Activated naive CD8-positive, alpha-beta T cell treated with anti-CD3 and anti-CD28 coated beads, Interleukin-2, amount 50 U/mL, for 24 hours (primary cell): ENCODE measurements around the gene SLC12A7.

ENCODE experiments used
- ATAC-seq: fragments of 150-1000 bp; cut with Tn5 transposase; one replicate; pipeline ENCODE4 v1.10.0; 2021
- DNase-seq: peaks from one replicate; pipeline ENCODE4 v3.0.0; 2021
- H3K27ac Mint-ChIP-seq: one replicate; pipeline ENCODE4 v1.8.0; 2021; ENCODE audit warnings: mild to moderate bottlenecking, mixed read lengths
- H3K27me3 Mint-ChIP-seq: one replicate; pipeline ENCODE4 v1.8.0; 2021; ENCODE audit warnings: mixed read lengths
- H3K36me3 Mint-ChIP-seq: one replicate; pipeline ENCODE4 v1.8.0; 2021; ENCODE audit warnings: low read depth, mixed read lengths
- H3K4me1 Mint-ChIP-seq: one replicate; pipeline ENCODE4 v1.8.0; 2021; ENCODE audit warnings: mixed read lengths
- H3K4me3 Mint-ChIP-seq: one replicate; pipeline ENCODE4 v1.8.0; 2021; ENCODE audit warnings: mild to moderate bottlenecking, moderate library complexity, mixed read lengths
- H3K9me3 Mint-ChIP-seq: one replicate; pipeline ENCODE4 v1.8.0; 2021; ENCODE audit warnings: mixed read lengths

The SLC12A7 gene

DNA sequence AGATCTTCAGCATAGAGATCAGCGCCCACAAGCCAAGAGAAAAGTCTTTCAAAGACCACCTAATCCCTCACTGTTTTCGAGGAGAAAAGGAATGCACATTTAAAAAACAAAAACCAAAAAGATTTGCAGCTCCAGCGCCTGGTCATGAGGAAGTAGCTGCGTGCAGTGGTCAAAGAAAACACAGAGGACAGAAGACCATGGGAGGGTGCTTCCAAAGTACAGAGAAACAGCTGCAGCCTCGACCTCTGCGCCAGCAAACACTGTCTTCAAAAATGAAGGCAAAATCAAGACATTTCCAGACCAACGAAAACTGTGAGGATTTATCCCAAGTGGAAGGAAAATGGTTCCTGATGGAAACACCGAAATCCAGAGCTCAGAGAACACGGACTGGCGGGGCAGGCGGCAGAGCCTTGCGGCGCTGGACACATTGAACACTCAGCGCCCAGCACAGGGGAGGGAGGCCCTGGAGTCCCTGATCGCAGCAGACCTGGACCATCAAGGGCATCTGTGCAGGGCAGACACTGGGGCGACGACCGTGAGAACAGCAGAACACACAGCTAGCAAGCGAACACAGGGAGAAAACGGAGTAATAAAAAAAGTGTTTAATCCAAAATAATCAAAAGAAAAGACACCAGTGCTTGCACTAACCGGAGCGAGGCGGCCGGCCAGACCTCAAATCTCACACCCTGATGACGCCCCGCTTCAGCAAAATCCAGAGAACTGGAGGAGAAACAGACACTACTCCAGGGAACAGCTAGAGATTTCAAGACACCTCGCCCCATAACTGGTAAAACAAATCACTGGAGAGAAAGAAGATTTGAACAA lies 12.6 kb upstream of the SLC12A7 start:
- Mint-ChIP-seq H3K4me1 (no peaks in the 10 kb centered on the region), H3K4me3 (no peak overlapping the region), H3K27me3 (no peaks in the 10 kb centered on the region), H3K9me3 (no peaks in the 10 kb centered on the region), H3K27ac (no peak overlapping the region), H3K36me3 (no peaks in the 10 kb centered on the region)
- ATAC-seq (no peak), DNase-seq (no peak)

DNA sequence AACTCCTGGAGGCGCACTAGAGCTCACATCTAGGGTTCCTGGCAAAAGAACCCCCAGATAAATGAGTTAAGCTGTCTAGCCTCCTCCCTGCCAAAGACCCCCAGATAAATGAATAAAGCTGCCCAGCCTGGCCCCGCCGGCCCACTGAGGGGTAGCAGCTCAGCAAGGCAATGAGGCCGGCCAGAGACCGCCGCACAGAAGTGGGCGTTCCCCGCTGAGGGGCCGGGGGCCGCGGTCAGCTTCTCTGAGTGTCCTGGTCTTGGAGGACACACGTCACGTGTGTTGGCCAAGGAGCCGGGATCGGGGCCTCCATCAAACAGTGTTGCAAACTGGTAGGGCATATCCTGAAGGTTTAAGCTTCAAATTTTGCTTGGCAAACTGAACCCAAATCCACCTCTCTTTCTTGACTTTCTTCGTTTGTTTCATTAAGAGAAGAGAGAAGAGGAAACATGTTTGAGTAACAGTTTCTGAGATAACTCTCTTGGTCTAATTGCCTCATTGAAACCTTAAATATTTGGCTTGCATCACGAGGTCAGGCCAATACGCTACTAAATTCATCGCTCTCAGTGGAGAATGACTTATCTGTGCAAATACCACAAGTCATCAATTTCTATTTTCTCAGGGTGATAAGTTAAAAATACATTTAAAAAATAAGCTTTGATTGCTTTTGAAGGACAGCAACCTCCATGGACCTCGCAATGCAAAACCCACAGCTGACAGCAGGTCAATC lies 11.7 kb upstream of the SLC12A7 start:
- H3K4me1 Mint-ChIP-seq, result no peaks in the 10 kb centered on the region
- H3K27me3 Mint-ChIP-seq, result no peaks in the 10 kb centered on the region
- DNase-seq (no peak), ATAC-seq (no peak)
- H3K27ac Mint-ChIP-seq, result no peak overlapping the region
- no peaks in the 10 kb centered on the region for H3K9me3 Mint-ChIP-seq
- no peak overlapping the region for H3K4me3 Mint-ChIP-seq
- no peaks in the 10 kb centered on the region for H3K36me3 Mint-ChIP-seq

DNA sequence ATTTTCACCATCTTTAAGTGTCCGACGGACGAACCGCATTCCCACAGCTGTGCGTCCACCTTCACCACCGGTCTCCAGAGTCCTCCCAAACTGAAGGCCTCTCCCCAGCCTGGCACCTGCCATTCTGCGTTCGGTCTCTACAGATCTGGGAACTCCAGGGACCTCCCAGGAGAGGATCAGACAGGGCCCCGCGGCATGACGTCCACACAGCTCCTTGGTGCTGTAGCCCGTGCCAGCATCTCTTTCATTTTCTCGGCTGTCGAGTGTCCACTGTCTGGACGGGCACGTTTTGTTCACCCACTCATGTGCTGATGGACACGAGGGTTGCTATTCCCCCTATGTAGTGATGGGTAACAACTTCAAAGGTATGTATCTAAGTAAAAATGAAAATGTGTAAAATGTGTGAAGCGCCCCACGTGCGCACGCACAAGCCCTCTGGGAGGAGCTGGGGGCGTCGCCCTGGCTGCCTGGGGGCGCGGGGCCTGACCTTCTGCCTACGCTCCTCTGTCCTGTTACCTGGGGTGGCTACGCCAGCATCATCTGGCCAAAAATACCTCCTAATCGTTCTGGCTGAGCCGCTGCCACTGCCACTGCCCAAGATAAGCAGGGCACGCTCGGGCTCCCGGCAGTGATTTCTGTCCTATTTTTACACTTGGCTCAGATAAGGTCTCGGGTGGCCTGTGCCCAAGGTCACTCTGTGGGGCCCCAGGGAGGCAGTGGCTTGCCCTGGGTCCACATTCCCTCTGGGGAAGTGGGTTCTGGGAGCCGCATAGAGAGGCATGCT lies 10.8 kb upstream of the SLC12A7 start:
- H3K4me3 Mint-ChIP-seq, result no peak overlapping the region
- H3K36me3 Mint-ChIP-seq, result no peaks in the 10 kb centered on the region
- DNase-seq (no peak), ATAC-seq (no peak)
- no peaks in the 10 kb centered on the region for H3K9me3 Mint-ChIP-seq
- no peak overlapping the region for H3K27ac Mint-ChIP-seq
- H3K27me3 Mint-ChIP-seq, result no peaks in the 10 kb centered on the region
- H3K4me1 Mint-ChIP-seq, result peaks cover 5% of the 10 kb centered on the region

DNA sequence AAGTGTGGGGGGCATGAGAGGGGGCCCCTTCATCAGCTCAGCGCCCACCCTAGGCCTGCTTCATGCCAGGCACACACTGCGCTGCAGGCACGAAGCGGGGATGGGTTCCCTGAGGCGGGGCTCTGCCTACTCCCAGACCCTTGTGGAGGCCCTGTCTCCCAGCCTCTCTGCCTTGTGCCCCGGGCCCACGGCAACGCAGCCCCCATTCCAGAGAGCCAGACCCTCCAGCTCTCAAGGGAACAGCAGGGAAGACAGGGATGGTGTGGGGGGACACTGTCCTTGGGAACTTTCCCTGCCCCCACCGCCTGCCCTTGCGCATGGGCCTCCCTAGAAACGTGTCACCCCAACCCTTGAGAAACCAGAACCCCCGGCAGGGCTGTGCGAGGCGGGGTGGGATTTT lies 10.0 kb upstream of the SLC12A7 start:
- DNase-seq (no peak), ATAC-seq (no peak)
- Mint-ChIP-seq H3K27me3 (no peaks in the 10 kb centered on the region), H3K27ac (no peak overlapping the region), H3K36me3 (no peaks in the 10 kb centered on the region), H3K4me1 (peaks cover 6% of the 10 kb centered on the region), H3K9me3 (no peaks in the 10 kb centered on the region), H3K4me3 (no peak overlapping the region)

DNA sequence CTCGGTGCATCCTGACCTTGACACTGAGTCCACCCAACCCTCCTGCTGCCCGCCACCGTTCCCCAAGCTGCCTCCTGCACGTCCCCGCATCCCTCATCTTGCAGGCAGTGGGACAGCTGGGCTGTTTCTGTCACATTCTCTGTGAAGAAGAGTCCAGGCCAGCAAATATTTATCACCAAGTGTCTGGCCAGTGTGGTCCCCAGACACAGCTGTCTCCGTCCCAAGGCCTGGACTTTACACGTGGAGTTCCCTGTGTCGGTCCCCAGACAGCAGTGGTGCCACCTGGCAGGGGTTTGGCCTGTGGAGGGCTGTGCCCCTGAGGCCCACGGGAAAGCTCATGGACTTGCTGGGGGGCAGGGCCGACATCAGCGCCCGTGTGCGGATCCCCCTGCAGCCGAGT lies 9.2 kb upstream of the SLC12A7 start:
- H3K9me3 Mint-ChIP-seq, result no peaks in the 10 kb centered on the region
- ATAC-seq (no peak), DNase-seq (no peak)
- H3K27me3 Mint-ChIP-seq, result no peaks in the 10 kb centered on the region
- H3K36me3 Mint-ChIP-seq, result no peaks in the 10 kb centered on the region
- H3K27ac Mint-ChIP-seq, result no peak overlapping the region
- H3K4me1 Mint-ChIP-seq, result peaks cover 6% of the 10 kb centered on the region
- no peak overlapping the region for H3K4me3 Mint-ChIP-seq

DNA sequence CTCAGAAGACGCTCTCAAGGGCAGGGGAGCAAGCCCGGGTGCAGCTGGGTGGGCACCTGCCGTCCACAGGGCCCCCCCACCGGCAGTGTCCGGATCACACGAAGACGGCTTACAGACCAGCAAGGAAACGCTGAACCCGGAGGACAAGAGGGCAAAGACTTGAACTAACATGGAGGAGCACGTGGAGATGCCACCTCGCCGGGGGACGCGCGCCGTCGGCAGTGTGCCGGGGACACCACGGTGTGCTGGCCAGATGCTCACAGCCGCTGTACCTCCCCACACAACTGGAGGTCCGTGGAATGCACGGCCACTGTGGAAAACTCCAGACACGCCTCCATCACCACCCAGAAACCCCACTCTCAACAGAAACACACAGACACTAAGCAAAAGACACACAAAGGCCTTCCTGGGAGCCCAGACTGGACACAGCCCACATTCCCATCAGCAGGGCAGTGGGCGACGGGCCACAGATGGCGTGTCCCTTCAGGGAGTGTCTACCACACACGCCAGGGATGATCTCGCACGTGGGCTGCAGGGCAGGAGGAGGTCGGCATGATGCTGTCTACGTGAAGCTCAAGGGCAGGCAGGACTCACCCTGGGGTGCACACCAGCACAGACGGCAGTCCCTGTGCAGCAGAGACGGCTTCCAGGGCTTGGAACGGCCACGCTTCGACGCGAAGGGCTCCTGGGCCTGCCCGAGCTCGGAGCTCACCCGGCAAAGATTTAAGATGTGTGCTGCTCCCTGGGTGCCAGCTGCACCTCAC lies 8.6 kb upstream of the SLC12A7 start:
- DNase-seq, result no peak
- no peak for ATAC-seq
- H3K4me3 Mint-ChIP-seq, result no peak overlapping the region
- H3K9me3 Mint-ChIP-seq, result no peaks in the 10 kb centered on the region
- no peaks in the 10 kb centered on the region for H3K36me3 Mint-ChIP-seq
- peaks cover 6% of the 10 kb centered on the region for H3K4me1 Mint-ChIP-seq
- no peaks in the 10 kb centered on the region for H3K27me3 Mint-ChIP-seq
- no peak overlapping the region for H3K27ac Mint-ChIP-seq

DNA sequence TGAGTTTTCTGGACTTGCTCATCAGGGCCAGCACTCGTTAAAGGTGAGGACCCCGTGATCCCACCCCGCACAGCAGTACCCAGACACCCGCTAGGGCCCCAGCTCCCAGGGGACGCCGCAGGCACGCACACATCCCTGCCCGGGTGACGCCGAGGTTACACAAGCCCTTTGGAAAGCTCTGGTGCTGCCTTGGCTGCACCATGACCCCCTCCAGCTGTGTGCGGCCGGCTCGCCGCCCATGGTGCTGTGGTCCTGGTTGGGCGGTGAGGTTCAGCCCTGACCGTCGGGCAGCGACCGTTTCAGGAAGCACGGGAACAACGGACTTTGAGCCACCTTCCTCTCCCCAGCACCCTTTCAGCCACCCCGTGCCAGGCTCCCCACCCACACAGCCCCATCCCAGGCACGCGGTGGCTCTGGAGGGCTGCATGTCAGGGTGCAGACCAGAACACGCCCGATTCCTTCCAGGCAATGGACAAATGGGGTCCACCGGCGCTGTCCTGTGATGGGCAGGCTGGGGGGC lies 7.5 kb upstream of the SLC12A7 start:
- DNase-seq (no peak), ATAC-seq (no peak)
- no peak overlapping the region for H3K4me3 Mint-ChIP-seq
- H3K9me3 Mint-ChIP-seq, result no peaks in the 10 kb centered on the region
- H3K36me3 Mint-ChIP-seq, result no peaks in the 10 kb centered on the region
- H3K4me1 Mint-ChIP-seq, result peaks cover 6% of the 10 kb centered on the region
- no peak overlapping the region for H3K27ac Mint-ChIP-seq
- no peaks in the 10 kb centered on the region for H3K27me3 Mint-ChIP-seq

DNA sequence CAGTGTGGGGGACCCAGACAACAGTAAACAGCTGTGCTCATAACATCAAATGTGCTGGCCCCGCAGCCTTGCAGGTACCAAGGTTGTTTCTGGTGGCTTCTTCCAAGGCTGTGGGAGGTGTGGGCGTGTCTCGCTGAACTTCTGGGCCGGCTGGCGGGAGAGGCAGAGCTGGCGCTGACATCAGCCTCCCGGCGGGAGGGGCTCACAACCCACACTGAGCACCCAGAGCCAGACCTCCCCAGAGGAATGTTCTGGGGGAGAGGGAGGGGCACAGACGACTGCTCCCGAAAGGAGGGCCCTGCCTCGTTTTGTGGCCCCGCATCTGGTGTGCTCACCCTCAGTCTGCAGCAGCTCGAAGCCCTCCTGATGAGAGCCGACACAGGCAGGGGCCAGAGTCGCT lies 6.9 kb upstream of the SLC12A7 start:
- no peaks in the 10 kb centered on the region for H3K27me3 Mint-ChIP-seq

DNA sequence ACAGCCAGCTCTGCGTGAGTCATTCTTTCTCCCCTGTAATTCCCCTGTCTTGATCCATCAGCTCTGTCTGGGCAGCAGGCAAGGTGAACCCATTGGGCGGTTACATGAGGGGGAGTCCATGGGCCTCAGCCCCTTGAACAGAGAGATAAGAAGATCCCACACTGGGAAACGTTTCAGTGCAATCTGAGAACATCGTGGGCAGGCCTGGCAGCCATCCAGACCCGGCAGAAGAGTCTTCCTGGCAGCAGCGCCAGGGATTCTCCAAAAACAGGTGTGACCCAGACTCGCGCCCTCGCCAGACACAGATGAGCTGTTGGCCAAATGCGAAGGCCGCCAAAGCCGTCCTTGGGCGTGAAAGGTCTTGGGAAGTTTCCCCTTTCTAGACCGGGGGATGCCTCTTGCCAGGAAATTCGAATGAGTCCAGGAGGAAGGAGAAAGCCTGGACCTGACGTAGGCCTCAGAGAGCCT lies 6.4 kb upstream of the SLC12A7 start:
- DNase-seq (no peak), ATAC-seq (no peak)
- Mint-ChIP-seq H3K27me3 (no peaks in the 10 kb centered on the region), H3K4me3 (no peak overlapping the region), H3K36me3 (no peaks in the 10 kb centered on the region), H3K4me1 (peaks cover 6% of the 10 kb centered on the region), H3K27ac (no peak overlapping the region), H3K9me3 (no peaks in the 10 kb centered on the region)

More for the DNA sequence above, 6.9 kb upstream of the SLC12A7 start:
- Mint-ChIP-seq H3K4me1 (peaks cover 6% of the 10 kb centered on the region), H3K27ac (no peak overlapping the region), H3K4me3 (no peak overlapping the region), H3K36me3 (no peaks in the 10 kb centered on the region), H3K9me3 (no peaks in the 10 kb centered on the region)
- DNase-seq (no peak), ATAC-seq (no peak)

DNA sequence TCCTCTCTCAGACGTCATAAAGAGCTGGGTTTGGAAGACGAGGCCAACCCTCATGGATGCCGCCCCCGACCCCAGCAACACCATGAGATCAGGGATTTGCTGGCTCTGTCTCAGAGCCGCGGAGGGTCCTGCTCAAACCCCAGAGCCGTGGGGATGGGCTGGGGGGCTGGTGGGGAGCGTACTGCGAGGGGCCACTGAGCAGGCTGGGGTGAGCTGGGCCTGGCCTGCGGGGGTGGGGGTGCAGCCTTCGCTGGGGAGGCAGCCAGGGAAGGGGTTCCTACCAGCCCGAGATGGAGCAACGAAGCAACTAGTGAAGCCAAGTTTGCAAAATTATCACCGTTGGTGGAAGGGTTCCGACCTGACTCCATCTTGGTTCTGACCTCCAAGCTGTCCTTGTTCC lies 5.1 kb upstream of the SLC12A7 start:
- DNase-seq (no peak), ATAC-seq (no peak)
- H3K27ac Mint-ChIP-seq, result no peak overlapping the region
- H3K27me3 Mint-ChIP-seq, result no peaks in the 10 kb centered on the region
- no peaks in the 10 kb centered on the region for H3K9me3 Mint-ChIP-seq
- H3K36me3 Mint-ChIP-seq, result no peaks in the 10 kb centered on the region
- H3K4me1 Mint-ChIP-seq, result peaks cover 6% of the 10 kb centered on the region
- H3K4me3 Mint-ChIP-seq, result no peak overlapping the region

DNA sequence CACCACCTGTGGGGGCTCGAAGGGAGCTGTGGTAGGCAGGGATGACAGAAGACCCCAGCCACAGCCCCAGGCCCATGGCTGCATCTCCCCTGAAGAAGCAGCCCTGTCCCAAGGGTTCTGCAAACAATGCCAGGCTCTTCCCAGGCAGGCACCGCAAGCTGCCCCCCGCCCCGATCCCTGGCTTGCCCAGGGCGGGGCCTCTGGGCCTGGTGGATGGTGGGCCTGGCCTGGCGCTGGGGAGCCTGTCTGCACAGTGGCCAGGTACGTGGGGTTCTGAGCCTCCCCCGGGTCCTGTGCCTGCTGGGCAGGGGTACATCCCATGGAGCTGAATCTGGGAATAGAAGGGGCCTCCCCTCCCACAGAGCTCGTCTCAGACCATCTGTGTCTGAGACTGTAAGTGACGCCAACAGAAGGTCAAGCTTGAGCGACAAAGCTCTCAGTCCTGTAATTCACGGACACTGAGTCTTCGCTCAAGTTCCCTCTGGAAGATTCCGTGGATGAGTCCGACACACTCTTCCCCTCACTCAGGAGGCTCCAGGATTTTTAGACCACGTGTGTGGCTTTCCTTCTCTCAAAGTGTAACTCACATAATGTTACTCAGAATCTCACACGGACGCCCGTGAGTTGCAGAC lies 4.4 kb upstream of the SLC12A7 start:
- peaks cover 6% of the 10 kb centered on the region for H3K4me1 Mint-ChIP-seq
- H3K36me3 Mint-ChIP-seq, result no peaks in the 10 kb centered on the region
- H3K27ac Mint-ChIP-seq, result no peak overlapping the region
- H3K9me3 Mint-ChIP-seq, result no peaks in the 10 kb centered on the region
- no peak overlapping the region for H3K4me3 Mint-ChIP-seq
- DNase-seq, result no peak
- no peaks in the 10 kb centered on the region for H3K27me3 Mint-ChIP-seq
- no peak for ATAC-seq

DNA sequence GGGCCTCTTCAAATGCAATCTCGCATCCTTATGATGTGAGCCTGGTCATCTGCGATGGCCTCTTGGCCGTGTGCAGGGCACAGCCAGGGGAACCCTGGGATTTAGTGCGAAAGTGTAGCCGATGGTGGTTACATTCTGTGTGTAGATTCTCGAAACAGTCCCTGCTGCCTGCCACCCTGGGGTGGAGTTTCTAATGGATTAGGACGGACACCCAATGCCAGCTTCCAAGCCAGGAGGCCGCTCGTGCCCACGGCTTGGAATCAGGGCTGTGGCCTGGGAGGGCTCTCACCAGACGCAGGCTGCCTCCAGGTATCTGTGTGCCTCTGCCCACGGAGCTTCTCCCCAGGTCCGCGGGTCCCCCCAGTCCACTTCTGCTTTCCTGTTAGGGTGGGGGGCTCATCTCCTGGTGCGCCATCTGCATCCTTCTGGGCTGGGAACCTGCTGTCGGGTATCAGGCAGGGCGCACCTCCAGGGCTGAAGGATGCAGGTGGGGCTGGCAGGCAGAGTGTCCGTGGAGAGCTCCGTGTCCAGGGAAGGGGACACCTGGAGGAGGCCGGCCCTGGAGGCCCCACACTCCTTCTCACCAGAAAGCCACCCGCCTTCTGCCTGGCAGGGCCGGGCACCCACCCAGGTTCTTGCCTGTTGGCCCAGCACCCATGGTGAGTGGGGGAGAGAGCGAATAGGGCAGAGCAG lies 3.4 kb upstream of the SLC12A7 start:
- no peak for ATAC-seq
- H3K36me3 Mint-ChIP-seq, result no peaks in the 10 kb centered on the region
- no peaks in the 10 kb centered on the region for H3K9me3 Mint-ChIP-seq
- no peak for DNase-seq
- no peak overlapping the region for H3K4me3 Mint-ChIP-seq
- no peaks in the 10 kb centered on the region for H3K27me3 Mint-ChIP-seq
- no peak overlapping the region for H3K27ac Mint-ChIP-seq
- H3K4me1 Mint-ChIP-seq, result peaks cover 11% of the 10 kb centered on the region

DNA sequence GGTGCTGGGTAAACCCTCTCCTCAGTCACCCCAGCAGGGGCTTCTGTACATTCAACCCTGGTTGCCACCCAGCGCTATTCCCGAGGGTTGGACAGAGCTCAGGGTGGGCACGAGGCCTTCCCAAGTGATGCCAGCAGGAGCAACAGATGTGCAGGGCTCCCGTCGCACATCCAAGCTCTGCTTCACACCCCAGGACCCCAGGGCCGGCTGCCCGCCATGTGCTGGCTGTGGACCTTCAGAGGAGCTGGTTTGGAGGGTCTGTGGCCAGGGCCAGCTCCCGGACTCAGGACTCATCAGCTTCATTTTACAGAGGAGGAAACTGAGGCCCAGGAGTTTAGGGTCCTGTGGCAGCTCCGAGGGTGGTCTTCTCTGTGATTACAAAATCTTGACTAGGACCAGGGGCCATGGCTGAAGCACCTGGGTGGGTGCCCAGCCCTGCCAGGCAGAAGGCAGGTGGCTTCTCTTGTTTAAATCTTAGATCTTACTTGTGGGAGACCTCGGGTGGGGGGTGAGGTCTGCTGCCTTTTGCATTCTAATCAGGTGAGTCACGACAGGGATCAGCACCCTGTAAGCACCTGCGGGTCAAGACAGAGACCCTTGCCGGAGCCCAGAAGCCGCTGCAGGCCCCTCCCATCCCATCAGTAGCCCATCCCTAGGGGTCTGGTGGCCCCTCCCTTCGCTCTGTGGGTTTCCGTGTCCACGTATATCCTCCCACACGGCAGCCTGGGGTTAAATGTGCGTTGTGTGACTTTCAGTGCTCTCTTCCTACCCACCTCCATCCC lies 2.1 kb upstream of the SLC12A7 start:
- no peak overlapping the region for H3K27ac Mint-ChIP-seq
- H3K4me1 Mint-ChIP-seq, result peaks cover 21% of the 10 kb centered on the region
- no peaks in the 10 kb centered on the region for H3K36me3 Mint-ChIP-seq
- no peak for ATAC-seq
- no peaks in the 10 kb centered on the region for H3K27me3 Mint-ChIP-seq
- no peak overlapping the region for H3K4me3 Mint-ChIP-seq
- DNase-seq, result no peak
- no peaks in the 10 kb centered on the region for H3K9me3 Mint-ChIP-seq
